ENCODE measurements around the gene TTC9. TPM values are rescaled to one million over a fixed set of nuclear protein-coding genes. Genes with fewer than 3 reads are reported as not detected.

TTC9 gene
- total RNA-seq, 1 donor from 2014 or later: 8.6 TPM

GRCh38 chr14:70651522-70651921, 9.8 kb downstream of the TTC9 start:
- H3K27ac Mint-ChIP-seq (ENCODE audit: unreplicated experiment): no peak overlapping the region
- no peak overlapping the region for H3K4me3 Mint-ChIP-seq (ENCODE audit: unreplicated experiment)
- H3K27me3 Mint-ChIP-seq (ENCODE audit: unreplicated experiment): peaks cover 7% of the 10 kb centered on the region
- DNase-seq: no peak
- no peak for TF ChIP-seq CTCF (IDR thresholded peaks at IDR 0.05; ENCODE audit: partially characterized antibody, unreplicated experiment)
- H3K9me3 Mint-ChIP-seq (ENCODE audit: unreplicated experiment): peaks cover 3% of the 10 kb centered on the region
- peaks cover 5% of the 10 kb centered on the region for H3K4me1 Mint-ChIP-seq (ENCODE audit: low read depth, unreplicated experiment)
- peaks cover 4% of the 10 kb centered on the region for H3K36me3 Mint-ChIP-seq (ENCODE audit: unreplicated experiment)

- Mint-ChIP-seq H3K4me1 (ENCODE audit: low read depth, unreplicated experiment) (peaks cover 5% of the 10 kb centered on the region), H3K27ac (ENCODE audit: unreplicated experiment) (no peak overlapping the region)
- no peak for TF ChIP-seq CTCF (IDR thresholded peaks at IDR 0.05; ENCODE audit: partially characterized antibody, unreplicated experiment)
Measured at GRCh38 chr14:70652871-70653270, 11.2 kb downstream of the TTC9 start.

GRCh38 chr14:70653662-70654061, 11.9 kb downstream of the TTC9 start:
- Mint-ChIP-seq H3K36me3 (ENCODE audit: unreplicated experiment) (peaks cover 4% of the 10 kb centered on the region), H3K9me3 (ENCODE audit: unreplicated experiment) (peaks cover 2% of the 10 kb centered on the region), H3K4me3 (ENCODE audit: unreplicated experiment) (no peak overlapping the region), H3K27ac (ENCODE audit: unreplicated experiment) (peak overlapping the region; percentile 22), H3K4me1 (ENCODE audit: low read depth, unreplicated experiment) (peaks cover 5% of the 10 kb centered on the region), H3K27me3 (ENCODE audit: unreplicated experiment) (peaks cover 7% of the 10 kb centered on the region)
- no peak for TF ChIP-seq CTCF (IDR thresholded peaks at IDR 0.05; ENCODE audit: partially characterized antibody, unreplicated experiment)
- DNase-seq: no peak

More at GRCh38 chr14:70652871-70653270, 11.2 kb downstream of the TTC9 start:
- H3K9me3 Mint-ChIP-seq (ENCODE audit: unreplicated experiment): peaks cover 2% of the 10 kb centered on the region
- DNase-seq: no peak
- H3K36me3 Mint-ChIP-seq (ENCODE audit: unreplicated experiment): peaks cover 4% of the 10 kb centered on the region
- H3K27me3 Mint-ChIP-seq (ENCODE audit: unreplicated experiment): peaks cover 7% of the 10 kb centered on the region
- H3K4me3 Mint-ChIP-seq (ENCODE audit: unreplicated experiment): no peak overlapping the region

GRCh38 chr14:70654632-70655031, 12.9 kb downstream of the TTC9 start:
- Mint-ChIP-seq H3K4me3 (ENCODE audit: unreplicated experiment) (no peak overlapping the region), H3K27ac (ENCODE audit: unreplicated experiment) (no peak overlapping the region), H3K4me1 (ENCODE audit: low read depth, unreplicated experiment) (peaks cover 5% of the 10 kb centered on the region), H3K27me3 (ENCODE audit: unreplicated experiment) (peaks cover 7% of the 10 kb centered on the region), H3K9me3 (ENCODE audit: unreplicated experiment) (peaks cover 2% of the 10 kb centered on the region), H3K36me3 (ENCODE audit: unreplicated experiment) (peaks cover 4% of the 10 kb centered on the region)
- no peak for TF ChIP-seq CTCF (IDR thresholded peaks at IDR 0.05; ENCODE audit: partially characterized antibody, unreplicated experiment)
- DNase-seq: no peak

- DNase-seq: no peak
- Mint-ChIP-seq H3K36me3 (ENCODE audit: unreplicated experiment) (peaks cover 4% of the 10 kb centered on the region), H3K9me3 (ENCODE audit: unreplicated experiment) (peaks cover 2% of the 10 kb centered on the region), H3K4me1 (ENCODE audit: low read depth, unreplicated experiment) (peaks cover 10% of the 10 kb centered on the region), H3K27ac (ENCODE audit: unreplicated experiment) (no peak overlapping the region), H3K27me3 (ENCODE audit: unreplicated experiment) (peaks cover 7% of the 10 kb centered on the region), H3K4me3 (ENCODE audit: unreplicated experiment) (no peak overlapping the region)
- no peak for TF ChIP-seq CTCF (IDR thresholded peaks at IDR 0.05; ENCODE audit: partially characterized antibody, unreplicated experiment)
Measured at GRCh38 chr14:70655110-70655826, 13.6 kb downstream of the TTC9 start.
